K562 treated with DMSO at 1 percent for 12 hours (cell line): ENCODE data around the gene PINLYP. TPM values are rescaled to one million over a fixed set of nuclear protein-coding genes. Genes with fewer than 3 reads are reported as not detected.

Experiments used
- total RNA-seq: library from RNA; unstranded; fragments of 300-600 nt; gene quantifications from 2 replicates; pipeline ENCODE4 v1.2.3, GENCODE V29; 2022; ENCODE audit not compliant: insufficient read depth

Gene PINLYP
- total RNA-seq, result 2.2 and 4.5 TPM in 2 replicates

GRCh38 chr19:43575156-43575950 is at the start of gene PINLYP, which contains the start of gene XRCC1:
Gene PINLYP (plus strand): TSS chr19:43575801. CDS start chr19:43577192, 1,391 bp downstream.
Gene XRCC1 (minus strand): TSS chr19:43575527. CDS start chr19:43575458, 69 bp downstream.

DNA sequence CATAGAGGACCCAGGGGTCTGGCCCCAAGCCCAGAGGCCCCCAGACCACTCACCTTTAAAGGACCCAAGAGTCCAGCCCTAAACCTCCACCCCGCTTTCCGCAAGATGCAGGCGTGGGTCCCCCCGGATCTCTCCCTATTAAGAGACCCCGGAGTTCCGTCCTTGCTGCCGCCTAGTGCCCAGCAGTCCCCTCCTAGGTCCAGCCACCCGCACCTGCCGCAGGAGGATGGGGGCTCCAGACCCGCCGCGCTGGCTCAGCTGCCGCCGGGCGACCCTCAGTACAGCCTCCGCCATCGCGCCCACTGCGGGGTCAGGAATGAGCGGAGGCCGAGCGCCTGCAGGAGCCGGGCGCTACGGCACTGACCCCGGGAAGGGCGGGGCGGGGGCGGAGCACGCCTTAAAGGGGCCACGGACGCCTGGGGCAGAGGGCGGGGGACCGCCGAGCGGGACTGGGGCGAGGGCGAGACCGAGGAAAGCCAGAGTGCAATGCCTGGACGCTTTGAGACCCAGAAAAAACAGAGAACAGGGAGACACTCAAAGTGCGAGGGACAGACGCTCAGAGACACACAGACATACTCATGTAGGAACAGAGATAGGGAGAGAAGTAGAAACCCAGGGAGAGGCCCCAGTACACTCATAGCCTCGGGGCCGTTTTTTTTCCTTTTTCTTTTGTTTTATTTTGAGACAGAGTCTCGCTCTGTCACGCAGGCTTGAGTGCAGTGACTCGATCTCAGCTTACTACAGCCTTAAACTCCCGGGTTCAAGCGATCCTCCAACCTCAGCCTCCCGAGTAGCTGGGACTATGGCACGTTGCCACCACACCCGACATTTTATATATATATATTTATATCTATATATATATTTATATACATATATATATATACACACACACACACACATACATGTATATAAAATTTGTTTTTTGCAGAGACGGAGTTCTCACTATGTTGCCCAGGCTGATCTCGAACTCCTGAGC is 48.4 kb upstream of the PINLYP start, which contains the start of gene ETHE1:
ETHE1 (minus strand) TSS at position 318 of the 976 bp plus-strand sequence; CDS start at position 294, 24 bp downstream.

GRCh38 chr19:43532962-43533545 is 42.5 kb upstream of the PINLYP start, which contains the start of gene ZNF575:
Gene ZNF575 (plus strand): TSS chr19:43533188. CDS start chr19:43534423, 1,235 bp downstream.

GRCh38 chr19:43595999-43596841 is 20.6 kb downstream of the PINLYP start, which contains the start of the genes IRGQ and ZNF576:
Gene IRGQ (minus strand): TSS chr19:43596134. CDS start chr19:43595338, 796 bp downstream.
Gene ZNF576 (plus strand): TSS chr19:43596595. CDS start chr19:43597109, 514 bp downstream.

GRCh38 chr19:43611788-43612187 is 36.2 kb downstream of the PINLYP start, which contains the start of gene SRRM5:
Gene SRRM5 (plus strand): TSS chr19:43612088. CDS start chr19:43612122, 34 bp downstream.

GRCh38 chr19:43619262-43620060 is 43.9 kb downstream of the PINLYP start, which contains the start of gene ZNF428:
Gene ZNF428 (minus strand): TSS chr19:43619629. CDS start chr19:43614304, 5,325 bp downstream.

Other genes starting within 250 kb of the PINLYP start
- gene CD177, start 222.1 kb upstream of the PINLYP start, total RNA-seq, result not detected in 2 replicates
- gene TEX101, start 160.9 kb upstream of the PINLYP start, total RNA-seq, result 1.0 and 1.7 TPM in 2 replicates
- 0.86 and 1.5 TPM in 2 replicates for gene LYPD3, start 110.2 kb upstream of the PINLYP start, total RNA-seq
- 15.2 and 18.9 TPM in 2 replicates for gene PHLDB3, start 71.1 kb upstream of the PINLYP start, total RNA-seq
- 25.9 and 37.1 TPM in 2 replicates for gene ETHE1, start 48.6 kb upstream of the PINLYP start, total RNA-seq
- 1.9 TPM in 1 of 2 replicates, not detected in the other for gene ZNF575, start 42.6 kb upstream of the PINLYP start, total RNA-seq
- gene XRCC1, start 274 bp upstream of the PINLYP start, total RNA-seq, result 33.6 and 58.9 TPM in 2 replicates
- 3.6 and 7.0 TPM in 2 replicates for gene IRGQ, start 20.3 kb downstream of the PINLYP start, total RNA-seq
- gene ZNF576, start 20.8 kb downstream of the PINLYP start, total RNA-seq, result 11.0 and 15.2 TPM in 2 replicates
- 0.57 and 1.8 TPM in 2 replicates for gene SRRM5, start 36.3 kb downstream of the PINLYP start, total RNA-seq
- gene ZNF428, start 43.8 kb downstream of the PINLYP start, total RNA-seq, result 61.7 and 81.6 TPM in 2 replicates
- 3.4 and 5.0 TPM in 2 replicates for gene CADM4, start 64.0 kb downstream of the PINLYP start, total RNA-seq
- gene PLAUR, start 94.4 kb downstream of the PINLYP start, total RNA-seq, result 22.5 and 28.7 TPM in 2 replicates
- gene IRGC, start 140.3 kb downstream of the PINLYP start, total RNA-seq, result not detected in 2 replicates
- 24.8 and 38.4 TPM in 2 replicates for gene SMG9, start 179.2 kb downstream of the PINLYP start, total RNA-seq
- gene KCNN4, start 205.2 kb downstream of the PINLYP start, total RNA-seq, result 8.2 and 11.0 TPM in 2 replicates
- gene LYPD5, start 226.6 kb downstream of the PINLYP start, total RNA-seq, result 1.4 TPM in 1 of 2 replicates, not detected in the other